Measurements from ENCODE around the gene KIAA1549.

Gene KIAA1549

GRCh38 chr7:138822867-138823535, 158.2 kb downstream of the KIAA1549 start:
- TF ChIP-seq CTCF (IDR thresholded peaks at IDR 0.05), result no peak

GRCh38 chr7:138821912-138822311, 159.3 kb downstream of the KIAA1549 start:
- TF ChIP-seq CTCF (IDR thresholded peaks at IDR 0.05), result no peak

- TF ChIP-seq CTCF (IDR thresholded peaks at IDR 0.05), result no peak
Observed at GRCh38 chr7:138819625-138820024, 161.6 kb downstream of the KIAA1549 start.

- TF ChIP-seq CTCF (IDR thresholded peaks at IDR 0.05), result no peak
Observed at GRCh38 chr7:138816650-138817049, 164.5 kb downstream of the KIAA1549 start.

GRCh38 chr7:138814816-138815332, 166.3 kb downstream of the KIAA1549 start:
- TF ChIP-seq CTCF (IDR thresholded peaks at IDR 0.05), result no peak

GRCh38 chr7:138813945-138814344, 167.2 kb downstream of the KIAA1549 start:
- no peak for TF ChIP-seq CTCF (IDR thresholded peaks at IDR 0.05)

GRCh38 chr7:138809346-138809745, 171.8 kb downstream of the KIAA1549 start:
- no peak for TF ChIP-seq CTCF (IDR thresholded peaks at IDR 0.05)

GRCh38 chr7:138804618-138805017, 176.6 kb downstream of the KIAA1549 start:
- no peak for TF ChIP-seq CTCF (IDR thresholded peaks at IDR 0.05)
